Globus pallidus (tissue), 1 donor: Measurements from ENCODE around the gene PTPN14.

Experiments
- DNase-seq: peaks from one replicate; pipeline ENCODE4 v3.0.0-alpha.2; 2015; ENCODE audit warnings: low spot score

The PTPN14 gene

GRCh38 chr1:214568328-214568727 lies 16.9 kb upstream of the PTPN14 start:
- DNase-seq, result no peak

DNA sequence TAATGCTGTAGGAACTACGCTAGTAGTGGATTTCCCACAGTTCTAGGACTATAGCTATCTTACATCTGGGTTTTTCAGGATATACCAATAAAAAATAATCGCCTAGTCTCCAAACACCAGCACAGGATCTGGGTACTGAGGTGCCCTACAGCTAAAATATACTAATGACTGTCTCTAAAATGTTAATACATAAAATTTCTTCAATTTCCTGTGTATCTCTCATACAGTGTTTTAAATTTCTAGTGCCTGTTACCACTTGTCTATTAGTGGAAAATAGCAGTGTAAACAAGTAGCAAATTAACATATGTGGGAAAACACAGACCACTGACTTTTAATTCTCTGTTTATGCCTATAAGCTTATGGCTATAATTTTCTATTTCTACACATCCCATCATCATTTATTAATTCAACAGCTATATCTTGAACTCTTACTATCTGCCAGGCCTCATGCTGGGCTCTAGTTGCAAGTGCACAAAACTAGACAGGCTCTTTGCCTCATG lies 16.1 kb upstream of the PTPN14 start:
- DNase-seq, result no peak

DNA sequence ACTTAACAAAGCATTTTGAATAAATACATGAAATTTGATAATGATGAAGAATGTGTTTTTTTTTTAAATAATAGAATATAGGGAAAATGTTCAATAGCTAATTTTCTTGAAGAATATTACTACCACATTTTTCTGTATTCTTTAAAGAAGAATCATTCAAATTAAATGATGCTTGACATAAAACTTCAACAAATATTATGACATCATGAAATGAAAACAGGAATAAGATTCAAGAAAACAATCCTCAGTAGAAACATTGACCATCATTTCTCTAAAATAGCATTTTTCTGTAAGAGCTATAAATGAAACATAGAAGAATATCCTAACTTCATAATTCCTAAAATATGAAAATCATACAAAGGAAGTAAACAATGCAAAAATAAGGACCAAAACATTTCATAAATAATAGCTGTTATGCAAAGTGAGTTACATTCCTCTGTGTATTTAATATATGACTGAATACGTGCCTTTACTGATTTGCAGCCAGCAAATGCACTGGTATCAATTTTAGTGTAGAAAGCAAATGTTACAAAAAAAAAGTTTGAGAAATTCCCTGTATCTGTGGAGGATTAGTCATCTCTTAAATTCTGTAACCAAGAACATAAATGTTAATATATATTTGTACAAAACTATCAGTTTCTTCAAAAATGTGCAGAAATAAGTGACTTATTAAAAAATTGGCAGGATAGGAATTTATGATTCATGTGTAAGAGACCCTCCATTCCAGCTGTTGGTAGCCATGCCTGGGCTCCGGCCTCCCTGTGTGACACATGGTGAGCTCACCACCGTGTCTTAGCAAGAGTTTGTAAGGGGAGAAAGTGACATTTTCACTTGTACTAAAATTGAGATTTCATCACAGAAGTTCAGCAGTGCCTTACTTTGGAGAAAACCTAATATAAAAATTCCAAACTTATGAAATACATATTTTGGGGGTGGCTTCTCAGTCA lies 15.0 kb upstream of the PTPN14 start:
- DNase-seq, result no peak

- DNase-seq, result no peak
Measured at GRCh38 chr1:214565310-214565709, 13.9 kb upstream of the PTPN14 start.

DNA sequence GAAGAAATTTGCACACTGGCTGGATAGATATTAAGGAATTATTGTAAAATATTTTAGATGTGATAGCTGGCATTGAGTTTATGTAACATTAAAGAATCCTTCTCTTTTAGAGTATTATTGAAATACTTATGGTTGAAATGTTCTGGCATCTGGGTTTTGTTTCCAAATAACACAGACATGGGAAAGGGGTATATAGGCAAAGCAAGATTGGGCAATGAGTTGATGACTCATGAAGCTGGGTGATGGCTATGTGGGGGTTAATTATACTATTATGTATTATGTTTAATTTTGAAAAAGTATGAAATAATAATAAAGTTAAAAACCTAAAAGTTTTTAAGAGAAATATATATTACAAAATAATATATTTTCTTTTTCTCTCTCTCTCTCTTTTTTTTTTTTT lies 12.5 kb upstream of the PTPN14 start:
- DNase-seq, result no peak

GRCh38 chr1:214557952-214558735 lies 6.7 kb upstream of the PTPN14 start:
- no peak for DNase-seq

- no peak for DNase-seq
Measured at GRCh38 chr1:214553142-214553710, 1.8 kb upstream of the PTPN14 start.

GRCh38 chr1:214552174-214552608 lies 789 bp upstream of the PTPN14 start:
- no peak for DNase-seq

GRCh38 chr1:214550857-214551435 lies 456 bp downstream of the PTPN14 start:
- peak; percentile 20 for DNase-seq

DNA sequence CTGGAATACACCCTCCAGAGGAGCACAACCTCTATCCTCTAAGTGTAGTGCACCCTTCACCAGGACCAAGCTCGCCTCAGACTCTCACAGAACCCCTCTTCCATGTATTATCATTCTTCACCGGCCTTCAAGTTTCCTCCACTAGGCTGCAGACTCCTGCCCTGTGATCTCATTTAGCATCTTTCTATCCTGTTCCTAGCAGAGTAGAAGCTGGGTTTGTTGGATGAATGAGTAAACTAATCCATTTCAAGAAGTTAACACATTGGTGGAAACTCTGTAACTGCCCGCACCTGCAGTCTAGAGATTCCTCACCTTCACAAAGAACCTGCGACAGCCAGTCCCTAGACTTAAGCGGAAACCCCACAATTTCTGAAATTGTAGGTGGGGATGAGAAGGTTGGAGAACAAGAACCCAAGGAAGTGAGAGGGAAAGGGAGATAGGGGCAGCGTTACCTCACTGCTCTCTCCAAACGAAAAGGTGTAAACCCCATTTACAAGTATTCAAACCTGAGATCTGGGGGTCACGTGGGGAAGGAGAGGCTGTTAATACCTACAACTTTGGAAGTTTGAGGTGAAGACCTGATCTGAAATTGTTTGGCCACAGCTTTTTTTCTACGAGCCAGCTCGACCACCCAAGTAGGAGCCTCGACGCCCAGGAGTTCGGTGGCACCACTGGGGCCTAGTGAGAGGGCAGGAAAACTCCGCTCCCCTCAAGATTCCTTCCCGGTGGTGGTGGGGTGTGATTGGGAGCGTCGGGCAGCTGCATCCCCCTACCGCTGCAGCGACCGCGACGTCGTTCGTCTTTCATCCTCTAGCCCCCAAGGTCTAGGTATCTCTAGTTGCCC lies 1.2 kb downstream of the PTPN14 start:
- DNase-seq, result no peak

DNA sequence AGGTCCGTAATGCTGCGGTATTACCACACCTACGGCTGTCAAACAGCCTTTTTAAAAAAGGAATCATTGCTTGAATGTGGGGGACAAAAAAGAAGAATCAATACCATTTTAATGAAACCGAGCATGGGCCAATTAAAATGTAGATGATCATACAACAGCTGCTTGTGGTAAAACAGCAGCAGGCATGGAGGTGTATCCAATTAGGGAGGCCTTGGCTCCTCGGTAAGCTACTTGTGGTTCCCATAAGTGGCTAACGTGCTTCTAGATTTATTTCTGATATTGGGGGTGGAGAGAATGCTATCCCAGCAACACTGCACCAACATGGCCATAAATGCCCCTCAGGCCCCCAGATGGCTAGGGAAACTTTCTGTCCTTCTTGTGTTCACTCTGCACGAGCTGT lies 1.8 kb downstream of the PTPN14 start:
- DNase-seq, result no peak

- DNase-seq, result peak; percentile 38
Measured at GRCh38 chr1:214548988-214549387, 2.4 kb downstream of the PTPN14 start.

GRCh38 chr1:214548271-214548670 lies 3.1 kb downstream of the PTPN14 start:
- no peak for DNase-seq

- no peak for DNase-seq
Measured at GRCh38 chr1:214547747-214548146, 3.7 kb downstream of the PTPN14 start.

DNA sequence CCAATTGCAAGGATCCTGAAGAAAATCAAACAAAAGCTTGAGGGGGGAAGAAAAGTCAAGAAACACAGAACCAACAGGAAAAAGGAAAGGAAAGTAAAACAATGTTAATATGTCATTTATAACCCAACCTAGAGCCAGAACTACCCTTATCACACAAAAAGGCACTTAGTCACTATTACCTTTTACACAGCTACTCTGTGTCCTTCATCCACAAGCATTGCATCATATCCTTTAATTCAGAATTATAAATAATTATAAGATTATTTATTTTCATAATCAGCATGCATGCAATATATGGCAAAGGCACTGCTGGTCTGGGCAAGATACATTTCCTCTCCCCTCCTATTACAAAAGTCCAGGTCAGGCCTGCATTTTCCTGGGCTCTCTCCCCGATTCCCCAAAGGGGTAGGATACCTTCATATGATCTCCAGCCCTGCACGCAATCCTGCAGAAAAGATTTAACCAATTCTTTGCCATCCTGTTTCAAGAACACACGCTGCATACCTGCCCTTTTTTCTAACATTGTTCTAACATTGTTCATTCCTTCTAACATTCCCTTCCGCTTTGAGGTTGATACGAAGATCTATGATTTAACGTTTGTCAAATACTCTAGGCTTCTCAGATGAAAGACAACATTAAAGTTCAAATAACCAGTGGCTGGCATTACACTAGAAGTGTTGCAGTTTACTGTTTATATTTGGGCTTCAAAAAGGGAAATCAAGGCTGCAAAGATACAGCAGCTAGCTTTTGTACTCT lies 4.3 kb downstream of the PTPN14 start:
- no peak for DNase-seq

DNA sequence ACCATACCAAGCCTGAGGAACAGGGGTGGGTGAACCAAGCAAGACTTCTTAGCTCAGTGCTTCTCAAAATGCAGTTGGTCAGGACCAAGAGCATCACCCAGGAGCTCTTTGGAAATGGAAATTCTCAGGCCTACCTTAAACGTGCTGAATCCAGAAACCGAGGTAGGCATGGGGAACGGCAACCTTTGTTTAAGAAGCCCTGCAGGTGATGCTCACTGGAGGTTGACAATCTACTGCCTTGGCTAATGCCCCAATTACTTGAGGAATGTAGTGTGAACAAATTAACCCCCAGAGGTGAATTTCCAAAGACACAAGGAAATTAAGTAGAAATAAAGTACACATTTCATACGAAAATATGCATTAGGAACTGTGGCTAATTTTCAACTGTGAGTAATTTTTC lies 5.3 kb downstream of the PTPN14 start:
- no peak for DNase-seq

- DNase-seq, result no peak
Measured at GRCh38 chr1:214545293-214545692, 6.1 kb downstream of the PTPN14 start.

- no peak for DNase-seq
Measured at GRCh38 chr1:214544791-214545190, 6.6 kb downstream of the PTPN14 start.

DNA sequence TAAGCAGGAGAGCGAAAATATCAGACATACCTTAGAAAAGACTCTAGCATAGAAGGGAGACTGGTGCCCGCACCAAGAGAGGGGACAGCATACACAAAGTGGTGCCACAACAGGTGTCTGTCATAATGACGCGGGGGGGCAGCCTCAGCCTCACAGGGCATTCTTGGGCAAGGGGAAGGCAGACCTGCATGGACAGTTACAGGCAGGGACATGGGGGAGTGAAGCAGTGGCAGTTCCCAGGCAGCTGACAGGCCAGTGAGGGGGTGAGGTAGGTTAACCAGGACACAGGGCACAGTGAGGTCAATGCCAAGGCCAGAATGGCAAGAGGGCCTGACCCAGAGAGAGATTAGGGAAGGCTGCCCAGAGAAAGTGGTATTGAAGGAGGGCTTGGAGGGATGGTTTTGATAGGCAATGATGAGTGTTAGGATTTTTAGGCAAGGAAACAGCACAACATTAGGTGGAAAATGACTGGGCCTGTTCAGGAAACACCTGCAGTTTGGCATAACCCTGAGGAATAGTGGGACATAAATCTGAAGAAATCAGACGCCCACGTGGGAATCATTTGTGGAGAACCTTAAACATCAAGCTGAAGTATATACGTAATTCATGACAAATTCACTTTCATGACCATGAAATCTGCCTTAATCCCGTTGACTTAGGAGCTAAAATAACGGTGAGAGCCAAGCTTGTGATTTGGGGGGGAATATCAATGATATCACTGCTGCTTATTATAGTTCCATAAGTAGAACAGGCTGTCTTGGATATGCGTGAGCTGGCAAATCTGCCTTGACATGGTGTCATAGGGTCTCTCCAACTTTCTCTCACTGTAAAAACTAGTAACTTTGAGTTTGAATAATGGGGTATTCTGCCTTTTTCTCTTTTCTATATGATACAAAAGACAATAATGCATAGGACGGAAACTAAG lies 8.9 kb downstream of the PTPN14 start:
- no peak for DNase-seq
